ENCODE results near the gene GABRG3.

- TF ChIP-seq CTCF (conservative IDR thresholded peaks at IDR 0.05; ENCODE audit: low read depth in 2 of 2) (no peak), EZH2 (IDR thresholded peaks at IDR 0.05; ENCODE audit: low read depth, unreplicated experiment) (no peak), CREB1 (CRISPR knock-in tag; IDR thresholded peaks at IDR 0.05; ENCODE audit: low read depth) (no peak), ETS1 (IDR thresholded peaks at IDR 0.05) (no peak), REST (IDR thresholded peaks at IDR 0.05; ENCODE audit: unreplicated experiment) (no peak), JUNB (IDR thresholded peaks at IDR 0.05; ENCODE audit: unreplicated experiment) (no peak), EZH2phosphoT487 (IDR thresholded peaks at IDR 0.05; ENCODE audit: unreplicated experiment) (no peak), POLR2AphosphoS5 (IDR thresholded peaks at IDR 0.05; ENCODE audit: low read depth) (no peak), STAT1 (IDR thresholded peaks at IDR 0.05; ENCODE audit: unreplicated experiment) (no peak), ZNF114 (CRISPR knock-in tag; IDR thresholded peaks at IDR 0.05) (no peak), NANOG (IDR thresholded peaks at IDR 0.05; ENCODE audit: borderline replicate concordance) (no peak), ZNF331 (CRISPR knock-in tag; IDR thresholded peaks at IDR 0.05; ENCODE audit: low read depth) (no peak), ZNF462 (CRISPR knock-in tag; IDR thresholded peaks at IDR 0.05) (no peak)
Measured at GRCh38 chr15:27054426-27054825, 83.4 kb downstream of the GABRG3 start.

All from GM23338 (cell line).